GM03348 (cell line): ENCODE data around the gene PITX3.

Experiments
- DNase-seq: peaks from one replicate; pipeline ENCODE4 v3.0.0; 2012; ENCODE audit warnings: low spot score

The PITX3 gene

DNA sequence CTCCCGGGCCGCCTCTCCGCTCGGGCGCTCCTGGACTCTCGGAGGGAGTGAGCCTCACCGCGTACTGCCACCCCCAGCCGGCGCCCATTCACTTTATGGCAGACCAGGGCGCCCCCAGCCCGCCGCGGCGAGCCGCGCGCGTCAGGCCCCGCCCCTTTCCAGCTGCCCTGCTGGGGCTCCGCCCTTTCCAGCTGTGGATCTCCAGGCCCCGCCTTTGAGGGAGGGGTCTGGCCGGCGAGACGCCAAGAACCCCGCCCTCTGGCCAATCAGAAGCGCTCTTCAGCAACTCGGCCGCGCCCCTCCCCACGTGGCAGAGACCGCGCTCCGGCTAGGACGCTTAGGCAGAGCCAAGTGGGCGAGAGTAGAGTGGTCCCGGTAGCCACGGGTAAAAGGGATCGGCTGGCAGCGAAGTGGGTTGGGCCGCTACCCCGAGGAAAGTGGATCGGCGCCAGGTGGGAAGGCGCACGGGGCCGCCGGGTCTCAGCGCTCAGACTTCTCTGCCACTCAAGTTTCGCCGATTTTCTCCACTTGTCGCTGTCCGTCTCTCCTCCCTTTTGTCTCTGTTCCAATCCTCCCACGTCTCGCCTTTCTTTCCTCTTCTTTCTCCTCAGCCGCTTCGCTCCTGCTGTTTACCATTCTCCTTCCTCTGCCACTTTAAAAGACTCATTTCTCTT lies at the start of gene PITX3:
TSS of gene PITX3 (minus strand) at position 69 of the 674 bp plus-strand sequence. CDS start 9,432 bp downstream, outside the sequence.
- DNase-seq, result peak; percentile 97

DNA sequence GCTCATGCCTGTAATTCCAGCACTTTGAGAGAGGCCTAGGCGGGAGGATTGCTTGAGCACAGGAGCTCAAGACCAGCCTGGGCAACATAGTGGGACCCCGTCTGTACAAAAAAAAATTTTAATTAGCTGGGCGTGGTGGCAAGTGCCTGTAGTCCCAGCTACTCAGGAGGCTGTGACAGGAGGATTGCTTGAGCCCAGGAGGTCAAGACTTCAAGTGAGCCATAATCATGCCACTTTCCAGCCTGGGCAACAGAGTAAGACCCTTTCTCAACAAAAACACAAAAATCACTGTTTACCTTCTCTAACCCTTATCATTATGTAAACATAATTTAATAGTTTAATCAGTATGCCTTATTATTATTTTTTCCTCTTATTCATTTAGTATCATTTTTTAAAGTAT lies 48.5 kb upstream of the PITX3 start:
- DNase-seq, result no peak

GRCh38 chr10:102289356-102289755 lies 48.0 kb upstream of the PITX3 start:
- DNase-seq, result no peak

GRCh38 chr10:102287991-102288390 lies 46.7 kb upstream of the PITX3 start:
- DNase-seq, result no peak

DNA sequence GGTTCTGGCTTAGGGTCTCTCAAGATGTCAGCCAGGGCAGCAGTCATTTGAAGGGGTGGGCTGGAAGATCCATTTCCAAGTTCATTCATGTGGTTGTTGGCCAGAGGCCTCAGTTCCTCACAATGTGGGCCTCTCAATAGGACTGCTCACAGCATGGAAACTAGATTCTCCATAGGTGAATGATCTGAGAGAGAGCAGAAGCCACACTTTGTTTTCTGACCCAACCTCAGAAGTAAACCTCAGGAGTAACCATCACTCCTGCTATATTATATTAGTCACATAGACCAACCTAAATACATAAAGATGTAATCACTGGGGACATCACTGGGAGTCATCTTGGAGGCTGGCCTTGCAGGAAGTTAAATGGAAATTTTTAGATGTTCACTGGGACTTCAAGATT lies 46.2 kb upstream of the PITX3 start:
- no peak for DNase-seq

GRCh38 chr10:102286216-102286615 lies 44.9 kb upstream of the PITX3 start:
- no peak for DNase-seq

GRCh38 chr10:102285133-102285532 lies 43.8 kb upstream of the PITX3 start:
- DNase-seq, result no peak

DNA sequence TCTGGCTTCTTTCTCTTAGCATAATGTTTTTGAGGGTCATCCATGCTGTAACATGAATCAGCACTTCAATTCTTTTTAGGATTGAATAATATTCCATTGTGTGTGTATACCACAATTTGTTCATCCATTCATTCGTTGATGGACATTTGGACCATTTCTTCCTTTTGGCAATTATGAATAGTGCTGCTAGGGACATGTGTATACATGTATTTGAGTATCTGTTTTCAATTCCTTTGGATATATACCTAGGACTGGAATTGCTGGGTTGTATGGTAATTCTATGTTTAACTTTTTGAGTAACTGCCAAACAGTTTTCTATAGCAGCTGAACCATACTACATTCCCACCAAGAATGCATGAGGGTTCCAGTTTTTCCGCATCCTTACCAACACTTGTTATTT lies 43.2 kb upstream of the PITX3 start:
- no peak for DNase-seq

GRCh38 chr10:102283890-102284289 lies 42.6 kb upstream of the PITX3 start:
- DNase-seq, result no peak

- DNase-seq, result no peak
Measured at GRCh38 chr10:102283488-102283887, 42.2 kb upstream of the PITX3 start.

DNA sequence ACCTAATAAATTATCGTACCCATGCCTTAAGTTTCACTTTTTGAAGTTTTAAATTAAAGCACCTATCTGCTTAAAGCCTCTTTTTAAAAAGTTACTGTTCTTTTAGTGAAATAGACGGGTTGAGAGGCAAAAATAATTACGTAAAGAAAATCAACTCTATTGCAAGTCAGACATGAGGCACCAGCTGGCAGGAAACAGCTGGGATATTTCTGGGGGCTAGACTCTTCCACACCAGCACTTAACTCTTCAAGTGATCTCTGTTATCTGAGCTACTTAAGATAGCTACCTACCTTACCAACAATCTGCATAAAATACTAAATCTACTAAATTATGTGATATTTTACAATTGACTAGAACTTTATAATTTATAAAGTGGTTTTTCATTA lies 39.8 kb upstream of the PITX3 start:
- DNase-seq, result peak; percentile 14

GRCh38 chr10:102280397-102281101 lies 39.2 kb upstream of the PITX3 start:
- peak; percentile 20 for DNase-seq

GRCh38 chr10:102279104-102279503 lies 37.8 kb upstream of the PITX3 start:
- no peak for DNase-seq

DNA sequence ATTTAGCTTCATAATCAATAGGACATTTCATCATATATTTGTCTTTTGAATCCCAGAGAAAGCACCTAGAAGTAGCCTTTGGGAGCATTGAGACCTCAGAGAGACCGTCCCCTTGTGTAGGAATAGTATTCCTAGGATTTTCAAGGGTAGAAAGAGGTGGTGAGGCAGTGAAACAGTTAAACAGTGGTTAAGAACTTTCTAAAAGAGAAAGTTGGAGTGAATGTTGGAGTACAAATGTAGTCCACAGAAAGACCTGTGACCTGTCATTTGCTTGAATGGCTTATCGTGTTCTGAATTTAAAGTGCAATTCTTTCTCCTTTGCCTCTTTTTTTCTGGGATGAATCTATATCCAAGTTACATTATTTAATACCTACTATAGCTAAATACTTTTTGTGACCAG lies 34.0 kb upstream of the PITX3 start:
- DNase-seq, result no peak

- DNase-seq, result peak; percentile 11
Measured at GRCh38 chr10:102274062-102274461, 32.8 kb upstream of the PITX3 start.

DNA sequence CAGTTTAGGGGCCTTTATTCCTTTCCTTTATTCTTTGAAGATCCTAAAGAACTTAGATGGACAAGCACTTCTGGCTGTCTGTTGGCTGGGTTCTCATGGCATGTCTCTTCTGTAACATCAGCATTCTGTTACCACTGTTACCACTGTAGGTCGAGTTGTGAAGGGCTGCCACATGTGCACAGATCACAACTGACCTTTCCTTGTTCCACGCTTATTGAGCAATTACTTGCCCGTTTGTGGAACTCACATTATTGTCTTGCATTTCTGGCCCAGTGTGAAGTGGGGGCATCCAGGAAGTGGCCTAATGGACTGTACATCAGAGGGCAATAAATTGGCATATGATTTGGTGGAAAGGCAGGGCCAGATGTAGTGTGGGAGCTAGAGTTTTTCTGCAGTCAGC lies 27.7 kb upstream of the PITX3 start:
- DNase-seq, result no peak

DNA sequence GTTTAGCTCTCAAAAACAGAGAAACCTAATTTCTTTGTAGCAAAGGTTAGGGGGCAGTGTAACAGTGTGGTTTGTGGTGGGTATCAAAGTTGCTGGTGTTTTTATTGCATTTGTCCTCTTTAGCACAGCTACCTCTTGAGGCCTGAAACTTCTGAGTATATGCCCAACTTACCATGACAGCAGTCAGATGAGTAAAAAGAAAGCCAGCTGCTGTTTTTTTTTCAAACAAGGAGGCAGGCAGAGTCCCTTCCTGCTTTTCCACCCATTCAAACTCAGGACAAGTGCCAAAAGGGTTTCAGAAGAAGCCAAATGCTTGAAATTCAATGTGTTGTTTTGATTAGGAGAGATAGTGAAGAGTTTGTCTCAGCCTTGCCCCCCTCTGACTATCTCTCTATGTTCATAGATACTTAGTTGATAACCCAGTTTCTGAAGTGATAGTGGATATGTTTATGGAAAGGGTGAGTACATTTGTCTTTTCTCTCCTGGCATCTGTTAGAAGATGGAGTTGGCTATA lies 27.1 kb upstream of the PITX3 start:
- peak; percentile 26 for DNase-seq

- DNase-seq, result peak; percentile 50
Measured at GRCh38 chr10:102267748-102268147, 26.4 kb upstream of the PITX3 start.

DNA sequence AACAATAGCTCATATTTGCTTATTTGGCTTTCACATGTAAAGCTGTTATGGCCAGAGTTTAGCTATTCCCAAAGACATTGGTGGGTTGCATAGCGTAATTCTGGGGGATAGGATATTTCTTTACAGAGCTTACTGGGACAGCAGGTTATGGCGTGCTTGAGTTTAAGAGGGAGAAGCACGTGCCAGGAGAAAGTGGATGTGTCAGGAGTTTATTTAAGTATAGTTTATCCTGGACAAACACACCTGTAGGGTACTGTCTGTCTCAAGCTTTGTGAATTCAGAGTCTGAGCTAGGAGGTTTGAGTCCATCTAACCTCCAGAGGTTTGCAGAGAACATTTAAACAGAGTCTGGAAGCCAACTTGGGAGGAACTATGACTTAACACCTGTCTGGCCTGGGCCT lies 25.4 kb upstream of the PITX3 start:
- no peak for DNase-seq

DNA sequence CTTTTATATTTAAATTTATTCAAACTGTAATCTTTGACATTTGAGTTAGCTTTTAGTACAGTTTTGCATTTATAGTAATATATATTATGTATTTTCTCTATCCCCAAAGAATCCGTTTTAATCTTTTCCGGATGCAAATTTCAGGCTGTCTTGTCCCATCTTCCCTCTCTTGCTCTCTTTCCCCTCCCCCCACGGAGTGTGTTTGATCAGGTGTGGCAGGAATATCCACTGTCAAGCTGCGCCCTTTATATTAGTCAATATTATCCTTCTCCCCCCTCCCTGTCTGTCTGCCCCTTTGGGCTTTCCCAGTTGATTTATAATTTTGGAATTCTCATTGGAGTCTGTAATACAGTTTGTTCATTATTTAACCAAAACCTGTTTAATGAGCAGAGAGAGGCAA lies 23.1 kb upstream of the PITX3 start:
- DNase-seq, result no peak

DNA sequence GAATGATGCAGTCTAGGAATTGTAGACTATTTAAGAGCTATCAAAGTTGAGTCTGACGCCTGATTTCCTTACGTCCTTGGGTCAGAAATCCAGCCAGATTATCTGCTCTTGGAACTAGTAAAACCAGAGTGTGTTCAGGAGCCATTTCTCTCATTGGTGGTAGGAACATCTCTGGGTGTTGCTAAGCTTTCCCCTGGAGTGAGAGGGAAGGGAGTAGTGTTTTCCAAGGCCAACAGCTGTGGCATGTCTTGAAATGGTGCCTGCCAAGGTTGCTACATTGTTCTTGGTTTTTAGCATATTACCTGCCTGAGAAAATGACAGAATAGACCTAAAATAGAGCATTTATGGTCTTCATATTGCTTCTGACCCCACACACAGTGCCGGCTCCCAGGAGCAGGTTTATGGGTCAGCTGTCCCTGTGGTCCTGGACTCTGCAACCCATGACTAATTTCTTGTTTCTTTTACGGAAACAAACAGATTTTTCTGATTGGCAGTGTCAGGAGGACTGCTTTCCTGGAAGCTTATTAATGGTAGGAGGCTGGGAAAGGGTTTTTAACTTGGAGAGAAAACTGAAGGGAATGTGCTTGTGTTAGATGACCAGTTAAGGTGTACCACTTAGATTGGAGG lies 21.5 kb upstream of the PITX3 start:
- no peak for DNase-seq

DNA sequence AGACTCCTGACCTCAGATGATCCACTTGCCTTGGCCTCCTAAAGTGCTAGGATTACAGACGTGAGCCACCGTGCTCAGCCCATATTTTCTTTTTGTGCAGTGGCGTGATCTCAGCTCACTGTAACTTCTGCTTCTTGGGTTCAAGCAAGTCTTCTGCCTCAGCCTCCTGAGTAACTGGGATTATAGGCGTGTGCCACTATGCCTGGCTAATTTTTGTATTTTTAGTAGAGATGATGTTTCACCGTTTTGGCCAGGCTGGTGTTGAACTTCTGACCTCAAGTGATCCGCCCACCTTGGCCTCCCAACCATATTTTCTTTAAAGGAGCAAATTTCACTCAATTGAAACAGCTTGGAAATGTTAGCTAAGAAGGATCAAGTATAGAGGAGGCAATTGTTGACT lies 20.5 kb upstream of the PITX3 start:
- DNase-seq, result no peak

DNA sequence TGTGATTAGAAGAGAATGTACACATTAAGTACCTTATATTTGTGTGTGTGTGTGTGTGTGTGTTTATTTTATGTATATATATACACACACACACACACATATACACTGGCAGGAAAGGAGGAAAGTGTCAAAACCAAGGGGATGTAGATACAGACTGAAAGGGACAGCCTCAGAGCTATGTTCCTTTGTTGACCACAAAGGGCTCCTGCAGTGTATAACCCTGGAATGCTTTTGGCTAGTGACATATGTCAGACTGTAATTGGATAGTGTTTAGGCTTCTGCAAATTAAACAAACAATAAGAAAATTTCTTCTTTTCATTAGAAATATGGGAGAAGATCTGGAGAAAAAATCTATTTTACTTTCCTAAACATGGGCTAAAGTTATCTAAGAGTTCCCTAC lies 19.9 kb upstream of the PITX3 start:
- DNase-seq, result no peak
